Stimulated activated CD4-positive, alpha-beta T cell treated with anti-CD3 and anti-CD28 coated beads, Interleukin-1b, Interleukin-23, amount 100 ng/mL, for 48 hours (primary cell): ENCODE measurements around the gene SH3BGRL2.
"Not testable (repeated sequence)": the region's sequence is repeated elsewhere in the genome, so short reads cannot be mapped to it uniquely, and the experiment has no call there.

Source experiments
- DNase-seq: peaks from one replicate; pipeline ENCODE4 v3.0.0-alpha.2; 2020

SH3BGRL2 gene

DNA sequence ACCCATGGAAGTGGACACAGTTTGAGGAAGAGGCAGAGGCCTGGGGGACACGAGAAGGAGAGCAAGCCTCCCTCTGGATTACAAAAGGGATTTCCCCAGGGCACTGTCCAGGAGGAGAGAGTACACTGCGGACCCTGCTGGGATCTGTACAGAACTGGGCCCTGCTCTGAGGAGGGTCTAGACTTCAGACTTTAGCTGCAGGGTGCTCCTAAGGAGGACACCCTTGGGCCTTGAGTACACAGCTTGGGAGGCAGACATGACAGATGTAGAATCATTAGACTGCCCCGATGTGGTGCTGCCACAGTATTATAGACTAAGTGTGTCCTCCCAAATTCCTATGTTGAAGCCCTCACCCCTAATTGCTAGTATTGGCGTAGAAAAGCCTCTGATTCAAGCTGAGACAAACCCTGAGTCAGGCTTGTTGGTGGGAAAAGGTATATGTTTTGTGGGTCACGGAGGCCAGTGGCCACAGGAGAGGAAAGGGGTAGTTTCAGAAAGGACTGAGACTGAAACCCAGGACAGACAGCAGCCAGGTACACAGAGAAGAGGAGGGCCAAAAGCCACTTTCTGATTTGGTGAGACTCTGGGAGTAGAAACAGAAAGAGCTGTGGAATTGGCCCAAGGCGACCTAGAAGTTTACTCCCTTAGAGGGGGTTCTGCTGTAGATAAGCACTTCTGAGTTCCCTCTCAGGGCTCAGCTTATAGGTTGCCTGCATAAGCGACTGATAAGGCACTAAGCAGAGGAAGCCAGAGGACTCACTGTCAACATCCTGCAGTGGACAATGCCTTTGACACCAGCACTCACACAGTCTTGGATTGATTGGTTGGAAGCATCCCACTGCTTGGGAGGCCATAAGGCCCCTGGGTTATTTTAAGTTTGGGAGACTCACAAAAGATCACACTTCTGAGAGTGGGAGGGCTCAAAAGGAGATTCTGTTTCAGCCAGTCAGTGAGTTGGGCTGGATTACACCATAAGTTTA, 16.5 kb upstream of the SH3BGRL2 start:
- no peak for DNase-seq

DNA sequence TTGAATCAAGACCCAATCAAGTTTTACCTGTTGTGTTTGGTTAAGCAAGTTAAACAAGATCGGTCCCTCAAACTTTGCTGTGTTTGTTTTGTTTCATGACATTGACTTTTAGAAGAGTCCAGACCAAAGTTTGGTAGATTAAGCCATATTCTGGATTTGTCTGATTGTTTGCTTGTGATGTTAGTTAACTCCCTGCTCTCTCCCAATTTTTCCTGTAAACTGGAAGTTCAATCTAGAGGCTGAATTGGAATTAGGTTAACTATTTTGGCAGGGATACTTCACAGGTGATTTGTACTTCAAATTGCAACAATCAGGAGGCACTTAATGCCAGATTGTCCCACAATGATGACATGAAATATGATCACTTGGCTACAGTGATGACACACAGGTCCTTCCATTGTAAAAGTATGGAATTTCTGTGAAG, 13.6 kb upstream of the SH3BGRL2 start:
- DNase-seq, result no peak

DNA sequence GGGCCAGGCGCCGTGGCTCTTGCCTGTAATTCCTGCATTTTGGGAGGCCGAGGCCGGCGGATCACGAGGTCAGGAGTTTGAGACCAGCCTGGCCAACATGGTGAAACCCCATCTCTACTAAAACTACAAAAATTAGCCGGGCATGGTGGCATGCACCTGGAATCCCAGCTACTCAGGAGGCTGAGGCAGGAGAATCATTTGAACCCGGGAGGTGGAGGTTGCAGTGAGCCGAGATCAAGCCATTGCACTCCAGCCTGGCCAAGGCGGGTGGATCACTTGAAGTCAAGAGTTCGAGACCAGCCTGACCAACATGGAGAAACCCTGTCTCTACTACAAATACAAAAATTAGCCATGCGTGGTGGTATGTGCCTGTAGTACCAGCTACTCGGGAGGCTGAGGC, 12.7 kb upstream of the SH3BGRL2 start:
- not testable (repeated sequence) for DNase-seq

DNA sequence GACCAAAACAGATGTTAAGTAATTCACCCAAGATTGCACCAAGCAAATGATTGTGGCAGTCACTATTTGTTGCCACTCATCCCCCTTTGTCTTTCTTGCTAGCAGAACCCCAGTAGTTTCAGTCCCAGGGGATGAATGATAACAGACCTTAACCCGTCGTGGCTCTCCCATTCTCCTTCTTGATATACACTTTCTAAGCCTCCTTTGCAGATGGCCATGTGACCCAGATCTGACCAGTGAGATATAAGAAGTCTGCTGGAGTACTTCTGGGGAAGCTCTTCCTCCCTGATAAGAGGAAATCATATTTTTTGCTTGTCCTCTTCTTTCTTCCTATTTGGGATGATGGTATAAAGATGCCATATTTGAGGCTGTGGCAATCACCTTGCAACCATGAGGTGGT, 9.6 kb upstream of the SH3BGRL2 start:
- no peak for DNase-seq

DNA sequence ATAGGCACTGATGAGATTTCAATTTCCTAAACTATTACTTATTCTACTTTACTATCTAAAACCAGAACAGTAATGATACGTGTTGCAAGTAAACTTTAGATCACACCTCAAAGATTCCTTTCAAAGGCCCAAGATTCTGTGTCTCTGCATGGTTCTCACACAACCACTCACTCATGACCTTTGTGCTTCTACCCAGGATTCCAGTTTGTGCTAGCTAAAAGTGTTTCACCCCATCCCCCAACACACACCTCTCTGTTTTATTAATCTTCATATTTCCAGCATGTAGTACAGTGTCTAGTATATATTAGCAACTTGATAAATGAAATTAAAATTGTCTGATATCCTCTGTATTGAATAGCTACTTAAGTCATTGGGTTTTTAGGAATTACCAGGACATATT, 8.8 kb upstream of the SH3BGRL2 start:
- DNase-seq, result no peak

DNA sequence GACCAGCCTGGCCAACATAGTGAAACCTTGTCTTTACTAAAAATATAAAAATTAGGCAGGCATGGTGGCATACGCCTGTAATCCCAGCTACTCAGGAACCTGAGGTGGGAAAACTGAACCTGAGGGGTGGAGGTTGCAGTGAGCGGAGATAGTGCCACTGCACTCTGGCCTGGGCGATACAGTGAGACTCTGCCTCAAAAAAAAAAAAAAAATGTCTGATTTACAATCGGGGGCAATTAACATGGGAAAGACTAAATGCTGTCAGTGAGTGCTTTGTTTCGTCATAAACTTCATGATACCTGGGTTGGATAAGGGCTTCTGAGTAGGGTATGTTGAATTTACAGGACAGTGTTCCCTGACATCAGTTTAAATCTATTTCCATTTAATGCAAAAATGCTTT, 8.0 kb upstream of the SH3BGRL2 start:
- DNase-seq, result no peak

DNA sequence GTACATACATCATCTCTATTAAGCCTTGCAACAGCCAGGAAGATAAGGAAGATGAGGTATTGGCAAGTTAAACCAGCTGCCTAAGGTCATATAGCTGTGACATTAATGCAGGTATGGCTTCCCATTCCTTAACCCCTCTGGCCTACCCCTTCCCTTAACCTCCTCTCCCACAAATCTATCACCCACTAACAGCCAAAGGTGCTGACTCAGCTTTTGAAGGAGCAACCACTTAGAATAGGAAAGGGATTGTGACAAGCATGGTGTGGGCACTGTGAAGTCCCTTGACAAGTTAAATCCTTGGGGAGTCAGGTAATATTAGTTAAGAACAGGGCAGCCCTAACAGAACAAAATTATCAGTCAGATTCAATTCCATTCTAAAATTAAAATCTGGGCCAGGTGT, 5.4 kb upstream of the SH3BGRL2 start:
- DNase-seq, result no peak

DNA sequence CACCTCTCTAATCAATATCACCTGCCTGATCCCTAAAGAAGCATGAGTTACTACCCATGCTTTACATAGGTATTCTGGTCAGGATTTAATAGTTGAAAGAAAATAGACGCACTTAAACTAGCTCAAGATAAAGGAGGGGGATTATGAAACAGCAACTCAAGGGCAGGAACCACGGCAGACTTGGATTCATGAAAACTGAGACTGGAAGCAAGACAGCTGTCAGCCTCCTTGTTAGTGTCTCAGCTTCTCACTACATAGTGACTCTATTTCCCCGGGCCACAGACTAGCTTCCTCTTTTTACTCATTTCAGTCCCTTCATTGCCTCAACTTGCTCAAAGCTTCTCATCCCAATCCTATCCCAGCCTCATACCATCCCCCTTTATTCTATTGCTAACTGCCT, 4.3 kb upstream of the SH3BGRL2 start:
- DNase-seq, result no peak

DNA sequence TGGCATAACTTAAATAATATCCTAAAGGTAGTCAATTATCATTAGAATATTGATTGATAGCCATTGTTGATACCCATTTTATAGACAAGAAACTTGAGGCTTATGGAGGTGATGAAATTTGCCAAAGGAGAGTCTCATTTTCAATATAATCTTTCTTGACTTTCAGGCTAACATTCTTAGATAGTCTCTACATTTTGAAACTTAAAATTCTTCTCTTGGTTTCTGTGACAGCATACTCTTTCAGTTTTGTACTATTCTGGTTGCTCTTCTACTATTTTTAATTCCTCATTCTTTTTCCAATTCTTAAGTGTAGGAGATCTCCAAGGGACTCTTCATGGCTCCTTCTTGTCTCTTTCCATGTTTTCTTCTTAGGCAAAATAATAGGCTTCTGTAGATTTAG, 3.7 kb upstream of the SH3BGRL2 start:
- DNase-seq, result no peak

DNA sequence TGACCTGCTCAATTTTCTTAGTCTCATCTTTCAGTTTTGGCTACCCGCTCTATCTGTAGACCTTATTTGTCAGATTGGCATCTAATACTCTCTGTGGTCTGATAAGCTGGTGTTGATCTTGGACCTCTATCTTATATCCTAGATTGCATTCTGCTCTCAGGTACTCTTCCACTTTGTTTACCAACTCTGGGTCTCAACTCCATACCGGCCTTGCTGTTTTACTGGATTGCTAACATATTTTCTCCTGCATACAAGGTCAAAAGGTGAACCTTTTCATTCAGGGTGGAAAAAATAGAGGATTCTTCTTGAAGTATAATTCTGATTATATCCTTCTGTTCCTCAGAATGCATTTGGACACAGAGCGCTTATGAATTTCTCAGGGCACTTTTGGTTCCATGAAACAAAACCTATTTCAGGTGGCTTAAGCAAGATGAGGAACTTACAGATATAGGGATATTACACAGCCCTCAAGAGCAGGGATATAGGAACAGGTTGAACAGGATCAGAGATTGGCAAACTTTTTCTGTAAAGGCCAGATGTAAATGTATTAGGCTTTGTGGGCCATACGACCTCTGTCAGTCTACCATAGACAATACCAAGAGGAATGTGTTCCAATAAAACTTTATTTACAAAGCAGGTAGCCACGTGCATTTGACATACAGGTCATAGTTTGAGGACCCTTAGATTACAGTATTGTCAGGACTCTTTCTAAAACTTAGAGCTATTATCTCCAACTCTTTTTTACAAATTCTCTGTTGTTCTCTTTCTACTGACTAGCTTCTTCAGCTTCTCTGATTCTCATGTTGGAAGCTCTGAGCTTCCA, 2.5 kb upstream of the SH3BGRL2 start:
- DNase-seq, result no peak

DNA sequence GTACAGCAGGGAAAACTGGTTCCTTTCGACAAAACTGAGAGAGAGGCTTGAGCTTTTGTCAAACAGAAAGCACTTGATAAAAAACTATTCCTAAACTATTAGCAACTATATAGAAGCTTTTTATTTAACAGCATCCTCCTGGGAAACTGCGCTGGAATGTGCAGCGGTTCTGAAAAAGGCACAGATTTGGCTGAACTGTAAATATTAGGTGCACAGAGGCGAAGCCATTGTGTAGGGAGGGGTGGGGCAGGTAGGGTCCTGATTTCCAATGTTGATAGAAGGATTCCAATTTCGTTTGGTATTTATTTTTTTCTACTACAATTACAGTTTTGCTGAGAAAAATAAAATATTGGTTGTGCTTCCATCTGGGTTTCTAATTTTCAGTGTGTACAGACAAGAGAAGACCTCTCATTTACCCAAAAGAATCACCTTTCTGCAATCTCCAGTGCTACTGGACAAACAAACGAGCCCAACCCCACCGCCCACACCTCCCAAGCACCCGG, 698 bp upstream of the SH3BGRL2 start:
- DNase-seq, result no peak

DNA sequence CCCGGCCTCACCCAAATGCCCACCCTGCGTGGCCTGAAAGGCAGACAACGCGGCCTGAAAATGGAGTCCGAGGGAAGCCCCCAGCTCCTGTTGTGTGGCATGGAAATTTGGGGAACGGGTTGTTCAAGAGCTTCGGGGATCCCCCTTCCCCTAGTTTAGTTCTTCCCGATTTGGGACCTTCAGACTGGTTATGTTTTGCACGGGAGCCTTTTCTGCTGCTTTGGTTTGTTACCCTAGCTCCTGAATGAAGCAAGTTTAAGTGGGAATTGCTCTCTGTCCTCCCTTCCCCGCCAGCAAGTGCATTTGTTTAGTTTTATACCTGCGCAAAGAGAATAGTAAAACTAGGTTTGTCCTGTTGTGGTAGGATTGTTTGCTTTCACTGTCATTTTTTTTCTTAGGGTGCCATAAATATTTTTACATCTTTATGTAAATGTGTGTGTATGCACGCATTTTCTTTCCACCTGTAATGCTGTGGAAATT, 604 bp downstream of the SH3BGRL2 start:
- DNase-seq, result no peak

DNA sequence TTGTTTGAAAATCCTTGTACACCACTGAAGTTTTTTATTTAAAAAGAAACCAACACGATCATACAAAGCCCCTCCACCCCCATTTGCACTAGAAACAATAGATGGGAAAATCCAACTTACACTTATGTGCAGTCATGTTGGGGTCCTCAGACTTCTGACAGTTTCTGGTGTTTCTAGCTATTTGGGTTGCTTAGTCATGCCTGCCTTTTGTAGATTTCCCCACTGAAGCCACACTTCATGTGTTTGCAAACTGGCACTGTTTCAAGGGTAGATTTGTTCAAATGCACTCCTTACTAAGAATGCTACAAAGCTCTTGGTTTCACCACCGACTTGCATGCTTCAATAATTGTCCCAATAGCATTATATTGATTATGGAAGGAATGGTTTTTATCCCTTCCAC, 1.5 kb downstream of the SH3BGRL2 start:
- DNase-seq, result no peak

DNA sequence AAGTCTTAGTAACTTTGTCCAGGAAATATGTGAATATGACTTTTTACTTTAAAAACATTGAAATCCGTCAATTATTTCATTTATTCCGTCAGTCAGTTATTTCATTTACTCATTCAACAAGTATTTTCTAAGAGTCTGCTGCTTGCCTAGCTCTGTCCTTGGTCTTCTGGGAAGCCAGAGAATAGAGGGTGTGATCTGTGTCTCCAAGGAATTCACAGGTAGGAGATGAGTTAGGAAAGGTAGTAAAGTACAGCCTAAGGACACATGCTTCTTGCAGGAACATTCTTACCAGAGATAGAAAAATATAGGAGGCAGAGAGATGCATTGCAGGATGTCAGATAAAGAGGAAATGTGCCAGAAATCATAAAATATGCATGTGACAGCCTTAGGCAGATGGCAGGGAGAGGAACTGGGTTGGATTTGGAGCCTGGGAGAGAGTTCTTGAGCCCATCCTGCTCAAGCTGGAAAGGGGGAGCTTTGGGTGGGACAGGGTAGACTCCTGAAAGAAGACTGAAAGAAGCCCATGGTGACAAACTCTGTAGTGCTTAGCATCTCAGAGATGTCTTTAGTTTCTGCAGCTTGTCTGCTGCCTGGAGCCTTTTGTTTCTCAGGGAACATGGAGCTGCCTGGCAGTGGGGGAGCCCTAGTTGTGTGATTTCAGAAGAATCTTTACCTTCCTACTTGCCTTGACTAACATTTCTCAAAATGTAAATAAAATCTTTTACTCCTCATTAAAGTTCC, 3.5 kb downstream of the SH3BGRL2 start:
- no peak for DNase-seq

DNA sequence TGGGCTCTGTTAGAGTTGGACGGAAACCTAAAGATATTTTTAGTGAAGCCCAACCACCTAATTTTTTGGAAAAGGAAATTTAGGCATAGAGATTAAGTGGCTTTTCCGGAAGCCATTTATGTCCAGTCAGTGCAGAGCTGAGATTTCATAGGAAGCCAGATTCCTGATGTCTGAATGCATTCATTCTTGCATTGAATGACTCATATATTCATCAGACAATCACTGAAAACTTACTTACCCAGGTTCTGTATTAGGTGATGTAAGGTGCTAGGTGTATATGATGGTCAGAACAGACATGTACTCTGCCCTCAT, 4.1 kb downstream of the SH3BGRL2 start:
- no peak for DNase-seq

DNA sequence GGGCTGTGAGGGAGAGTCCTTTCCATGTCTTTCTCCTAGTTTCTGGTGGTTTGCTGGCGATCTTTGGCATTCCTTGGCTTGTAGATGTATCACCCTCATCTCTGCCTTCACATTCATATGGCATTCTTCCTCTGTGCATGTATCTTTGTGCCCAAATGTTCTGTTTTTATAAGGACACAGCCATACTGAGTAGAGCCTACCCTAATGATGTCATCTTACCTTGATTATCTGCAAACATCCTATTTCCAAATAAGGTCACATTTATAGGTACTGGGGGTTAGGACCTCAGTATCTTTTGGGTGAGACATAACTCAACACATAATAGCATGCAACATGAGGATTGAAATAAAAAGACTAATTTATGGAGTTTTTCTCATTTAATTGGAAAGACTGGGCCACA, 5.5 kb downstream of the SH3BGRL2 start:
- no peak for DNase-seq

DNA sequence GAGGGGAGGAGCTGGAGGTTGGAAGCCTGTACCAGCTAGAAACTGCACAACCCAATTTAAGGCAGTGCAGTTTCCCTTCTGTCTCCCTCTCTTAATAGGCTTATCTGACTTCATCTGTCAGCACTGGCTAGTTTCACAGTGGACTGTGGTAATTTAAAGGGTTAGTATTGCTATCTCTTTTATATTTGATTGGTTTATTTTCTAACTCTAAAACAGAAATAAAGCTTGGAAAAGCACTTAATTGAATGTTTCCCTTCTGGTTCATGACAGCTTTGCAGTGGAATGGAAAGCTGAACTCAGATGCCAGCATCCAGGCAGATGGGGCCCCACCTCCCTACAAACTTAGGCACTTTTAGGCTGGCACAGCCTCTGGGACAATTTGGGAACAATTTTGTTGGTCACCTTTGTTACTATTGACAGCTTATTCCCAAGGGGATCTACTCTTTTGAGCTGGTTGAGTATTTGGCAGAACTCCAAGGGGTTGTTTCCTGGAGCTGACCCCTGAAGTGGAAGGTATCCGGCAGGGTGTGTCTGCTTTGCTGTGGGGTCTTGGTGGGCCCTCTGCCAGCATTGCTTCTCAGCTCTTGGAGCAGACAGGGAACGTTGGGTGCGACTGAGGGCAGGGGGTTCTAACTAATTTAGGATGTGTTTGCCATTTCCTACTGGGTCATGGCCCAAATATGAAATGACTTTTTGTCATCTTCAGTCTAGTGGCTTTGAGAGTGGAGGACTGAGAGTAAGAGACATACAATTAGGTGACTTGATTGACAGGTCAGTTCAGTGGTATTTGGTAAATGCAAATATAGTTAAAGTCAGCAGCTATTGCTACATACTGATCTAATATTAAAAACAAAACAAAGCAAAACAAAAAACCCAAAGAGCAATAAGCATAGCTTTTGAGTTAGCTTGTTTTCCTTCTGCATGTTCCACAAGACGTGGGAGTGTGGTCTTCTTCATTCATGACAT, 9.3 kb downstream of the SH3BGRL2 start:
- no peak for DNase-seq

DNA sequence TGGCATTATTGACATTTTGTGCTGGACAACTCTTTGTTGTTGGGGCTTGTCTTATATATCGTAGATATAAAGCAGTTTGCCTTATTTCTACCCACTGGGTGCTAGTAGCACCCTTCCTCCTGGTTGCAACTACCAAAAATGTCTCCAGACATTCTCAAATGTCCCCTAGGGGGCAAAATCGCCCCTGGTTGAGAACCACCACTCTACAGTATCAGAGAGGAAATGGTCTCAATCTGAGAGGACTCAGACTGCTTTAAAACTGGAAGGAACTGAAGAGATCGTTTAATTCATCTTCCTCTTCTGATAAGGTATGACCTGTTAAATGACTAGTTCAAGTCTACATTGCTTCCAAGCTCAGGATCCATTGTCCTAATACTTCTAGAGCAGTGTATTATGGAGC, 14.9 kb downstream of the SH3BGRL2 start:
- DNase-seq, result no peak

DNA sequence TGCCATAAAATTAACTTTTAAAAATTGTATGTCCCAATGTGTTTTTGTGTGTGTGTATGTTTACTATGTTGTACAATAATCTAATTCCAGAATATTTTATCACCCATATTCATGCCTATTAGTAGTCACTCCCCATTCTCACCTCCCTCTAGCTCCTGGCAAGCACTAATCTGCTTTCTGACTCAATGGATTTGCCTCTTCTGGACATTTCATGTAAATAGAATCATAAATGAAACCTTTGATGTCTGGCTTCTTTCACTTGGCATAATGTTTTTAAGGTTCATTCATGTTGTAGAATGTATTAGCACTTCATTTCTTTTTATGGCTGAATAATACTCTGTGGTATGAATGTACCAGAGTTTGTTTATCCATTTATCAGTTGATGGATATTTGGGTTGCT, 15.4 kb downstream of the SH3BGRL2 start:
- no peak for DNase-seq

DNA sequence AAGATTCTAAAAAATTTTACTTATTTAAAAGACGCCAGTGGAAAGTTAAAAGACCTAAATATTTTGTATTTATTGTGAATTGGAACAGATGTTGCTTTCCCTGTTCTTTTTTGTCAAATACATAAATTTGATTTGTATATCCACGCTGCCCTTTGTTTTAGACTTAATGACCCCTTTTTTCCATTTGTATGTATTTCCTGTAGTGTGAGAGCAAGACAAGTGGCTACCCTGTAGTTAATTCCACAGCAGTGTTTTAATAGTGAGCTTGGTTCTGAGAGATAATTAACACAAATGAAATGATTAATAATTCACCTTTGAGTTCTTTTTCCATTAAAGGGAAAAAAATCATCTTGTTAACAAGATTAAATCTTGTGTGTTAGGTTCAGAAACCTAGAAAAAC, 16.6 kb downstream of the SH3BGRL2 start:
- no peak for DNase-seq

DNA sequence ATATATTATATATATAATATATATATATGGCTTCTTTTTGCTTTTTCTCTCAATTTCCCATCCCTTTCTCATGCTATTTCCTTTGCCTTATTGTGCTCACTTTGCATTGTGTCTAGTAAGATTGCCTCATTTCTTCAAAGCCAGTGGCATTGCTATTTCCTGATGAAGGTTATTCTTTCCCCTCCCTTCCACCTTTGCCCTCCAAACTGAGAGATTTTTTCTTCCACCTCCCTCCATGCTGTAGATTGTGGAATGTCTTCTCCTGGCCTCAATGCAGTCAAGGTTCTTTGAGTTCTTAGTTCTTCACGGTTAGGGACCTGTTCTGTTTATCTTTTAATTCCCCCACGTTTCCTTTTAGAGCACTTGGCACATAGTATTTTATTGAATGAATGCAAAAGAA, 17.2 kb downstream of the SH3BGRL2 start:
- DNase-seq, result no peak

DNA sequence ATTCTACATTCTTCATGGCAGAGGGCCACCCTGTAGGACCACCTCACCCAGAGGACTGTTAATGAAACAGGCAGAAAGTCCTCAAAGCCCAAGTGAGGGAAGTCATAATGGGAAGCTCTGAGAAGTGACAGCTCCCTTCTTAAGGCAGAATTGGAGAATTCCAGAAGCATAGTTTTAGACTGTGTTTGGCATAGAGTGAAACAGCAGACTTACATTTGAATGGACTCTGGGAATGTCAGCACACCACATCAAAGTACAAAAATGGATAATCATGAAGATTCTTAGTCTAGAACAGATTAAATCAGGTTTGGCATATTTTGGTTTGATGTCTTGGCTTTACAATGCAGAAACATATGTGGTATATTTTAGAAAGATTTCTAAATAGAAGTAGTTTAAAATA, 17.9 kb downstream of the SH3BGRL2 start:
- DNase-seq, result no peak
